Endothelial cell (in vitro differentiated cells): ENCODE data around the gene WBP1L. TPM values are rescaled to one million over a fixed set of nuclear protein-coding genes. Genes with fewer than 3 reads are reported as not detected.
A peak's percentile ranks its signal among the peaks of the same experiment; 100 is the strongest.
"Not testable (repeated sequence)": the region's sequence is repeated elsewhere in the genome, so short reads cannot be mapped to it uniquely, and the experiment has no call there.

ENCODE experiments used
- DNase-seq: peaks from one replicate; pipeline ENCODE4 v3.0.0; 2021; ENCODE audit warnings: low spot score
- H3K27ac Mint-ChIP-seq: one replicate; pipeline ENCODE4 v1.8.0; 2021; ENCODE audit warnings: mixed read lengths, inconsistent platforms; ENCODE audit not compliant: unreplicated experiment
- H3K27me3 Mint-ChIP-seq: one replicate; pipeline ENCODE4 v1.8.0; 2021; ENCODE audit warnings: mild to moderate bottlenecking, moderate library complexity, mixed read lengths, inconsistent platforms; ENCODE audit not compliant: unreplicated experiment
- H3K36me3 Mint-ChIP-seq: one replicate; pipeline ENCODE4 v1.8.0; 2021; ENCODE audit warnings: mild to moderate bottlenecking, low read depth, mixed read lengths, inconsistent platforms; ENCODE audit not compliant: unreplicated experiment
- H3K4me1 Mint-ChIP-seq: one replicate; pipeline ENCODE4 v1.8.0; 2021; ENCODE audit warnings: mild to moderate bottlenecking, mixed read lengths, inconsistent platforms; ENCODE audit not compliant: unreplicated experiment
- H3K4me3 Mint-ChIP-seq: one replicate; pipeline ENCODE4 v1.8.0; 2021; ENCODE audit warnings: mild to moderate bottlenecking, mixed read lengths, inconsistent platforms; ENCODE audit not compliant: unreplicated experiment
- H3K9me3 Mint-ChIP-seq: one replicate; pipeline ENCODE4 v1.8.0; 2021; ENCODE audit warnings: mixed read lengths, inconsistent platforms; ENCODE audit not compliant: unreplicated experiment
- CTCF ChIP-seq: fragments of 200-600 bp; sonication (generic); IDR thresholded peaks from one replicate; pipeline ENCODE4 v1.5.0; 2021; ENCODE audit warnings: antibody characterized with exemption; ENCODE audit not compliant: unreplicated experiment
- total RNA-seq: library from RNA; stranded (reverse); fragmentation: NEBNext Ultra II Directional; extraction: Animal tissue kit (Norgen Biotek cat#: 25700); gene quantifications from one replicate; pipeline ENCODE4 v1.2.1, GENCODE V29; 2021; ENCODE audit not compliant: unreplicated experiment

The WBP1L gene
- total RNA-seq, 1 donor from 2014 or later: 49.4 TPM

GRCh38 chr10:102735065-102735562, 8.6 kb upstream of the WBP1L start:
- Mint-ChIP-seq H3K36me3 (no peaks in the 10 kb centered on the region), H3K27me3 (no peaks in the 10 kb centered on the region), H3K27ac (no peak overlapping the region), H3K4me1 (peaks cover 21% of the 10 kb centered on the region), H3K4me3 (no peak overlapping the region), H3K9me3 (no peaks in the 10 kb centered on the region)
- TF ChIP-seq CTCF: no peak
- no peak for DNase-seq

- Mint-ChIP-seq H3K27ac (no peak overlapping the region), H3K4me1 (peaks cover 42% of the 10 kb centered on the region)
These were observed 5.0 kb upstream of the WBP1L start for GRCh38 chr10:102738692-102739121.

GRCh38 chr10:102740229-102740628, 3.5 kb upstream of the WBP1L start:
- TF ChIP-seq CTCF: no peak
- Mint-ChIP-seq H3K4me1 (peaks cover 55% of the 10 kb centered on the region), H3K36me3 (peaks cover 11% of the 10 kb centered on the region), H3K4me3 (peak overlapping the region; percentile 51), H3K27ac (peak overlapping the region; percentile 83), H3K9me3 (no peaks in the 10 kb centered on the region), H3K27me3 (peaks cover 6% of the 10 kb centered on the region)
- no peak for DNase-seq

More at GRCh38 chr10:102738692-102739121, 5.0 kb upstream of the WBP1L start:
- H3K9me3 Mint-ChIP-seq: no peaks in the 10 kb centered on the region
- no peak overlapping the region for H3K4me3 Mint-ChIP-seq
- no peak for DNase-seq
- H3K27me3 Mint-ChIP-seq: peaks cover 5% of the 10 kb centered on the region
- no peak for TF ChIP-seq CTCF
- H3K36me3 Mint-ChIP-seq: peaks cover 6% of the 10 kb centered on the region

- no peaks in the 10 kb centered on the region for H3K9me3 Mint-ChIP-seq
- peaks cover 11% of the 10 kb centered on the region for H3K36me3 Mint-ChIP-seq
- TF ChIP-seq CTCF: no peak
- peaks cover 58% of the 10 kb centered on the region for H3K4me1 Mint-ChIP-seq
- no peak for DNase-seq
- peaks cover 6% of the 10 kb centered on the region for H3K27me3 Mint-ChIP-seq
- peak overlapping the region; percentile 67 for H3K27ac Mint-ChIP-seq
- no peak overlapping the region for H3K4me3 Mint-ChIP-seq
These were observed 2.0 kb upstream of the WBP1L start for GRCh38 chr10:102741726-102742237.

- H3K36me3 Mint-ChIP-seq: peaks cover 11% of the 10 kb centered on the region
- H3K4me1 Mint-ChIP-seq: peaks cover 58% of the 10 kb centered on the region
- H3K27me3 Mint-ChIP-seq, H3K9me3 Mint-ChIP-seq, H3K27ac Mint-ChIP-seq, H3K4me3 Mint-ChIP-seq, DNase-seq: not testable (repeated sequence)
These were observed 1.4 kb upstream of the WBP1L start for GRCh38 chr10:102742313-102742712.
